ENCODE data around the gene MTA1.

DNA sequence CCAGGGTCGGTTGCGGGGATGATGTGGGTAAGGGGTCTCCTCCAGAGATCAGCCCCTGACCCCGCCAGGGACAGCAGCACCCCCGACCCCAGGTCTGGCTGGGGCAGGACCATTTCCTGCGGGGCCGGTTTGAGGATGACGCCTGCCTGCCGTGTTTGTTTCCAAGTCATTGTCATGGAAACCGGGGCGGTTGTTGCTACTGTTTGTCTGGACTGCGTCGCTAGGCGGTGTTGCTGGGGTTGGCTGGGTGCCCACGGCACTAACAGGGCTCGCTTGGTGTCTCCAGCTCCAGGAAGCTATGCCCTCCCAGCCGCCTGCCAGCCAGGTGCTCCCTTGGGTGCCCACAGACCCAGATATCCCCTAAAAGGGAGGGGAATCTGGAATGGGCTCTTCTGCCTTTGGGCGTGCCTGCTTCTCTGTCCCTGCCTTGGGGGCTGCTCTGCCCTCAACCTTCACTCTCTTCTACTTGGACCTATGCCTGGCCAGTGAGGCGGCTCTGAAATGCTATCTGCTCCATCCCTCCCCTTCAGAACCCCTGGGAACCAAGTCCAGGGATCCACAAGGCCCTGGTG, 62.3 kb downstream of the MTA1 start:
- TF ChIP-seq CTCF (IDR thresholded peaks at IDR 0.05; ENCODE audit: low read depth, low read length, poor library complexity, severe bottlenecking): peak; percentile 48
- TF ChIP-seq EZH2phosphoT487 (IDR thresholded peaks at IDR 0.05; ENCODE audit: borderline replicate concordance, low read length): no peak
